ENCODE data around the gene PLPPR5.
"Not testable (repeated sequence)": the region's sequence is repeated elsewhere in the genome, so short reads cannot be mapped to it uniquely, and the experiment has no call there.

The PLPPR5 gene

DNA sequence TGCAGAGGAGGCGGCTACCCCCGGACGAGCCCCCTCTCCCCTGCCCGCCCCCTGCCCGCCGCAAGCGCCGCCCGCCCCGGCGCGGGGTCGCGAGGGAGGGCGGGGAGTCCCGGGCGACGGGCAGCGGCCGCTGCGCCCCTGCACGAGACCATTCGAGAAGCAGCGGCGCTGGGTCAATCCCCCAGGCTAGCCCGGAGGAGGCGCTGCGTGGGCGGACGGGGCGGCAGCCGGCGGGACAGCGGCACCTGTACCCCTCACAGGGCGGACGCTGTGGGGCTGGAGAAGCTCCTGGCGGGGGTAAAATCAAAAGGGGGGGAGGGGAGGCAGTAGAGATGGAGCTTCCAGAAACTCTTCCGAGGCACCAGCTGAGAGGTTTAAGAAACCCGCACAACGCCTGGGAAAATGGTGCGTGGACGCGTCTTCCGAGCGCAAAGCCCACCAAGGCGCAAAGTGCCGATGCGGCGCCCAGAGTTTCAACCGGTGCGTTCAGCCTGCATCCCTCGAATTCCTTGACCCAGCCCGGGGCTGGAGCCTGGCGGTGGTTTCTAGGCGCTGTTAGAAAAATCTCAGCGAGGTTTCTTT is at the start of gene PLPPR5:
Gene PLPPR5, minus strand, starts transcription at position 1 of the 582 bp plus-strand sequence. CDS start 190 bp downstream, outside the sequence.
- FAIRE-seq (no peak), DNase-seq (ENCODE audit: insufficient read length, low spot score) (no peak)
- TF ChIP-seq POLR2A (IDR thresholded peaks at IDR 0.05; ENCODE audit: low read depth, low read length): no peak

DNA sequence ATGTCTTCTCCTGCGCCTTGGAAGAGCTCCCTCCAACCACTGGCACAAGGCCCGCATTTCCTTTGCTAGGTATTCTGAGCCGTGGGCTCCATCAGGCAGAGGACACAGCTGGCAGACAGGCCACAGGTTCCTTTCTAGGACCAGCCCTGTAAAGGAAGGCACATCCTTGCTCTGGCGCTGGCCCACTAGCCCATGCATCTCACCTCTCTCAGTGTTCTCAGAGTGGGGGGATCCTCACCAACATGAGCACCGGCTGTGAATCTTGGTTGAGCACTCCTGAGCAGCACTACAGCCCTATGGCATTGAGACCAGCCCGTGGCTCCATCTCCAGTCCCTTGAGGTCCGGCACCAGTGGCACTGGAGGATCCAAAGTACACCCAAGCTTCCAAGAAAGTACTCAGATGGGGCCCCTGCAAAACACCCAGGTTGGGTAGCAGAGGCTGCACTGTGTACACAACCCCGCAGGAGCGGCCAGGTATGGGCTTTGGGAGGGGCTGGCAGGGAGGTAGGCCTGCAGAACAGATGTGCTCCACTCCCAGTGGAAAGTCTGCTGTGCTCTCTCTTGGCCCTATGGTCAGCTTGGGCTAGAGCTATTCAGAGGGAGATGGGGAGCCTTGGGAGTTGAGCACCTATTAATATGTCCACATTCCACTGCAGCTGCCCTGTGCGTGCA is 47.1 kb upstream of the PLPPR5 start:
- TF ChIP-seq POLR2A (IDR thresholded peaks at IDR 0.05; ENCODE audit: low read depth, low read length): no peak
- no peak for FAIRE-seq

DNA sequence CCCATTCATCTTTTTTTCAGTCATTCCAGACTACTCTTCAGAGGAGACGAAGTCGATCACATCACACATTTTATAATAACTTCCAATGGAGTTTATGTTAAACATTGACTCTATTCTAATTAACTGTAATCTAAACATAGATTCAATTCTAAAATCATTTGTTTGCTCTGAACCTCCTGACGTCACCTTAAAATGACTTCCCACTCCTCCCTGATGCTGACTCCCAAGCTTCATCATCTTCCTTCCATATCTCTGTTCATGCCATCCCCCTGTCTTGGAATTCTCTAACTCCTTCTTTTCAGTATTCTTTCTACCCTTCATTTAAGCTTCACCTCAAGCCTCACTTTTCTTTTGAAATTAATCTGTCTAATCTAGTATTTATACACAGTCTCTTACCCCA is 45.1 kb upstream of the PLPPR5 start:
- TF ChIP-seq POLR2A (IDR thresholded peaks at IDR 0.05; ENCODE audit: low read depth, low read length): no peak
- no peak for FAIRE-seq
- no peak for DNase-seq (ENCODE audit: insufficient read length, low spot score)

More for the DNA sequence above, 47.1 kb upstream of the PLPPR5 start:
- DNase-seq (ENCODE audit: insufficient read length, low spot score): no peak

DNA sequence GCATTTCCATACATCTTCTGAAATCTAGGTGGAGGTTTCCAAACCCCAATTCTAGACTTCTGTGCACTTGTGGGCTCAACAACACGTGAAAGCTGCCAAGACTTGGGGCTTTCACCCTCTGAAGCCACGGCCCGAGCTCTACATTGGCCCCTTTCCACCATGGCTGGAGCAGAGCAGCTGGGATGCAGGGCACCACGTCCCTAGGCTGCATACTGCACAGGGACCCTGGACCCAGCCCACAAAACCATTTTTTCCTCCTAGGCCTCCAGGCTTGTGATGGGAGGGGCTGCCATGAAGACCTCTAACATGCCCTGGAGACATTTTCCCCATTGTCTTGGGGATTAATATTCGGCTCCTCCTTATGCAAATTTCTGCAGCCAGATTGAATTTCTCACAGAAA is 32.1 kb upstream of the PLPPR5 start:
- not testable (repeated sequence) for FAIRE-seq; DNase-seq (ENCODE audit: insufficient read length, low spot score)

DNA sequence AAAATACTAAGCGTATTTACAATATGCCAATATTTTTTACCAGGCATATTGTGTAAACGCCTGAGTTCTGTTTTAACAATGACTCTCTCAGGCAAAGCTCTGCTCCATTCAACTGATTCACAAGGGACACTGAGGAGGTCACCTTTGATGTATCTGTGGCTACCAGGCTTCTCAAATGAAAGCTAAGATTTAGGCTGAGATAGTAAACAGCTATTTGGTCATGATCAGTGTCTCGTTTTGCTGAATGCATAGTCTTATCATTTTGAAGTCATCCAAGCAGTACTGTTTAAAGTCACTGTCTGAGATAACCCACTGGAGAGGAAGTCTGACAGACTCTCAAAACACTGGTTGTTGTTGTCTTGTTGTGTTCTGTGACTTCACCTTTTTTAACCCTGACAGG is 13.7 kb upstream of the PLPPR5 start:
- DNase-seq (ENCODE audit: insufficient read length, low spot score) (no peak), FAIRE-seq (no peak)
- no peak for TF ChIP-seq POLR2A (IDR thresholded peaks at IDR 0.05; ENCODE audit: low read depth, low read length)

GRCh38 chr1:99017655-99018054 is 13.0 kb upstream of the PLPPR5 start:
- no peak for FAIRE-seq
- DNase-seq (ENCODE audit: insufficient read length, low spot score): no peak
- TF ChIP-seq POLR2A (IDR thresholded peaks at IDR 0.05; ENCODE audit: low read depth, low read length): no peak

DNA sequence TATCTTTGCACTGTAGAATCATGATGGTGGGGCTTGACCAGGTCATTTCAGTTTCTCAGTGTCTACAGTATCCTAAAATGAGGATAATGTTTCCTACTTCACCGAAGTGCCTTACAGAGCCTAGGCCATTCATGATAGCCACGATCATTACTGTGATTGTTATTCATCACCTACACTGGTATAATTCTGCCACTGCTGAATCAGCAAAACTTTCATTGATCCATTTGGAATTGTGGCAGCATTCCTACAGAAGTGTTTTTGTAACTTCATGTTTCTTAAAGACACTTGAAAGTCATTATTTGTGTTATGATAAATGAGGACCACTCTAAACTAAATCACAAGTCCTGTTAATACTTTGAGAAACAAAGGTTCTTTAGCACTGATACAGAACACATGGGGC is 6.0 kb upstream of the PLPPR5 start:
- FAIRE-seq (no peak), DNase-seq (ENCODE audit: insufficient read length, low spot score) (no peak)
- no peak for TF ChIP-seq POLR2A (IDR thresholded peaks at IDR 0.05; ENCODE audit: low read depth, low read length)

- no peak for TF ChIP-seq POLR2A (IDR thresholded peaks at IDR 0.05; ENCODE audit: low read depth, low read length)
- FAIRE-seq (no peak), DNase-seq (ENCODE audit: insufficient read length, low spot score) (no peak)
These were observed 2.7 kb upstream of the PLPPR5 start for GRCh38 chr1:99007366-99007765.

DNA sequence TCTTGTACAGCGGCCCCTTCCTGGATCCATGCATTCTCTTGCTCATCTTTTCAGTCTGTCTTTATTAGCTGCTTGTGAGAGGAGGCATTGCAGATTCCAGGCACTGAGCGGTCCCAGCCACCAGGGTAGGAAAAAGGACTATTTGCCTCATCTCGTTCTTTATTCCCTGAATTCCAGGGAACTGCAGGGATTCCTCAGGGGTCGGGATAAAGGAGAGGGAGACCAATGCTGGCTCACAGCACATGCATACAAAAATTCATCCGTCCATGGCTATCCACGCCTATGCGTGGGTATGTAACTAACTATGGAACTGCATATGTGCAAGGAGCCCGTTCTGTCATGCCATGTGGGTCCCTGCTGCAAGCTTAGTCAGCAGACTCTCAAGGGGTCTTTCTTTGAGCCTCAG is 879 bp upstream of the PLPPR5 start:
- DNase-seq (ENCODE audit: insufficient read length, low spot score) (no peak), FAIRE-seq (no peak)
- TF ChIP-seq POLR2A (IDR thresholded peaks at IDR 0.05; ENCODE audit: low read depth, low read length): no peak

GRCh38 chr1:99004254-99004860 is 304 bp downstream of the PLPPR5 start:
- TF ChIP-seq POLR2A (IDR thresholded peaks at IDR 0.05; ENCODE audit: low read depth, low read length): no peak
- DNase-seq (ENCODE audit: insufficient read length, low spot score): no peak

DNA sequence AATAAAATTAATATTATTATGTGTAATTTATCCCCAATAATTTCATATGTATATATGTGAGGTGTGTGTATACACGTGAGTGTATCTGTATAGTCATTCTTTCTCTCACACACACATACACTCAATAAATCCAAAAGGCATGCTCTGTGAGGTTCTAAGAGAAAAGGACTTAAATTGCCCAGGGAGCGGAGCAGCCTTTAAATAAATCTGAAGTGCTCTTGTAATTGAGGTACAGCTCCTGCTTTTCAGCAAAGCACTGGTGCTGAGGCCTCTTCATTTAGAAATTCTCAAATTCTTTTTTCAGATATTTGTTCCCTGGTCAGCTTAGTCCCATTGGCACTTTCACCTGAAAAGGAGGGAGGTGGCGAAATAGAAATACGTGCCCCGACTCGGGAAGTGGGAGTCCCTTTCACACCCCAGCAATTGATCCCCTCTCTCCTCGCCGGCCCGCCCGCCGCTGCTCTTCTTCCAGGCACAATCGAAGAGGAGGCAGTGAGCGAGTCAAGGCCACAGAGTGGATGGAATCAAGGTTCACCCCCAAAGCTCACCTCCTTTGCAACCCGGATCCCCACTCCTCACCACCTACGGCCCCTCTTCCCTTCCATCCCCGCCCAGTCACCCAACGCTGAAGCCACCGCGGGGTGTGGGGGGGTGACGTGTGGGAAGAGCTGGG is 944 bp downstream of the PLPPR5 start:
- no peak for TF ChIP-seq POLR2A (IDR thresholded peaks at IDR 0.05; ENCODE audit: low read depth, low read length)
- DNase-seq (ENCODE audit: insufficient read length, low spot score) (no peak), FAIRE-seq (no peak)

More at GRCh38 chr1:99004254-99004860, 304 bp downstream of the PLPPR5 start:
- FAIRE-seq: no peak

- FAIRE-seq (no peak), DNase-seq (ENCODE audit: insufficient read length, low spot score) (no peak)
- no peak for TF ChIP-seq POLR2A (IDR thresholded peaks at IDR 0.05; ENCODE audit: low read depth, low read length)
These were observed 11.8 kb downstream of the PLPPR5 start for GRCh38 chr1:98992844-98993243.

DNA sequence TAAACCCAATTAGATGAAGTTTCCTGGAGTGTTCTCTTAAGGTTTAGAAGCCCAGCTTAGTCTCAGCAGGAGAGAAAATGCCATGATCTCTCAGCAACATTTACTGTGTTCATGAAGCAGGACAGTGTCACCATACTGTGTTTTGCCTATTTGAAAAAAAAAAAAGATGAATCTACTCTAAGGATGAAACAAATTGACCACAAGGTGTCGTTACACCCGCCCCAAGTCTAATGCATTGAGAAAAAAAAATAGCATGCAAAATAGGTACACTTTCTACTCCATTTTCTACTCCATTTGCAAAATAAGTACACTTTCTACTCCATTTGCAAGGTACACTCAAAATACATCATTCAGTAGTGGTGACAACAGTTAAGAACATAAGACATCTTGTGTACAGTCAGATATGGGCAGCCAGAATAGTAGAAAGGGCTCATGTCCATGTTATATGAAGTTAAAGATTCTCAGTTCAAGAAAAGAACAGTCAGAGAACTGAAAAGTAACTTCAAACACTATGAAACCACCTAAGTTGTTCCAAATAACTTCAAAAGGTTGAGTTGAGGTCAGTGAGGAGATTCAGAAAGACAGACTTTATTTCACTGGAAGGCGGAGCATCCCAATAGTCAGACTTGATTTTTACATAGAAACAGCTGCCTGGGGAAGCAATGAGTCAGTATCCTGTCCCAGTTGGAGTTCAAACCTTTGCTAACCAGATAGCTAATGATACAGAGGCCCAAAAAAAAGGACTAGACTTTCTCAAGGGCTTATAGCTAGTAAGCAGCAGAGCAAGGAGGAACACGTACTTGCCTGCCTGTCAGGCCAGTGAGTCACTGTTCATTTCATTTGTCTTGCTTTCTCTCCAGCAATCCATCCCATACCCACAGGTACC is 13.3 kb downstream of the PLPPR5 start:
- FAIRE-seq (peak; percentile 93), DNase-seq (ENCODE audit: insufficient read length, low spot score) (no peak)
- no peak for TF ChIP-seq POLR2A (IDR thresholded peaks at IDR 0.05; ENCODE audit: low read depth, low read length)

DNA sequence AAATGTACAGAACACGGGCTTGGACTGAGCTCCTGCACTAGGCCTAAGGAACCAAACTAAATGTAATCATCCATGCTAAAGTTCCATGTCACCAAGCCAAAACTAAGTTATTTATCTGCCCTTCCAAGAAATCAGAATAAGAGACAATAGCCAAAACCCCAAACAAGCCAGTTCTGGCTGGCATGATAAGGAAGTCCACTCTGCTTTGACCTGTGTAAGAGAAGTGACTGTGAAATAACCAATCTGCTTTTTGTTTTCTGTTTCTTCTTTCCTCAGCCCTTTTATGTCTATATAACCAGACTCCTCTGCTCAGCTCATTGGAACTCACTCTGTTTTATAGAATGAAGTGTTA is 15.1 kb downstream of the PLPPR5 start:
- DNase-seq (ENCODE audit: insufficient read length, low spot score): no peak
- no peak for FAIRE-seq

More for the DNA sequence above, 15.1 kb downstream of the PLPPR5 start:
- no peak for TF ChIP-seq POLR2A (IDR thresholded peaks at IDR 0.05; ENCODE audit: low read depth, low read length)

Data from H54 (cell line).